ENCODE results near the gene ACSL5.

Gene ACSL5, protein sequence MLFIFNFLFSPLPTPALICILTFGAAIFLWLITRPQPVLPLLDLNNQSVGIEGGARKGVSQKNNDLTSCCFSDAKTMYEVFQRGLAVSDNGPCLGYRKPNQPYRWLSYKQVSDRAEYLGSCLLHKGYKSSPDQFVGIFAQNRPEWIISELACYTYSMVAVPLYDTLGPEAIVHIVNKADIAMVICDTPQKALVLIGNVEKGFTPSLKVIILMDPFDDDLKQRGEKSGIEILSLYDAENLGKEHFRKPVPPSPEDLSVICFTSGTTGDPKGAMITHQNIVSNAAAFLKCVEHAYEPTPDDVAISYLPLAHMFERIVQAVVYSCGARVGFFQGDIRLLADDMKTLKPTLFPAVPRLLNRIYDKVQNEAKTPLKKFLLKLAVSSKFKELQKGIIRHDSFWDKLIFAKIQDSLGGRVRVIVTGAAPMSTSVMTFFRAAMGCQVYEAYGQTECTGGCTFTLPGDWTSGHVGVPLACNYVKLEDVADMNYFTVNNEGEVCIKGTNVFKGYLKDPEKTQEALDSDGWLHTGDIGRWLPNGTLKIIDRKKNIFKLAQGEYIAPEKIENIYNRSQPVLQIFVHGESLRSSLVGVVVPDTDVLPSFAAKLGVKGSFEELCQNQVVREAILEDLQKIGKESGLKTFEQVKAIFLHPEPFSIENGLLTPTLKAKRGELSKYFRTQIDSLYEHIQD

DNA sequence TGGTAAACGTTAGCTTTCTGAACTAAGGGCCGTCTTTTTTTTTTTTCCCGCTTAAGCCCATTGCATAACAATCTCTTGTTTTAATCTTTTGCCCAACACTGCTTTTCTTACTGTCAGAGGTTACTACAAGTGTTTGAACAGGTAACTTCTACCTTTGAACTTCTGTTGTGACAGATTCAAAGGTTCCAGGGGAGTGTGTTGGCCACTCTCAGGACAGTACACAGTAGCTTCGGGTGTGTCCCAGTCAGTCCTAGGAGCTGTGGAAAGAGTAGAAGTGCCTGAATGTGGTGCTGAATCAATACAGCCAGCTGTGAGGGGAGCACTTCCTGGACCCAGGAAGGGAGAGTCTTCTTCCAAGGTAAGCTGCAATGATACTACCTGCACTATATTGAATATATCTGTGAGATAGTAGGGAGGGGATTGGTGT is at the start of gene ACSL5:
Gene ACSL5 (plus strand): TSS at position 205 of the 427 bp plus-strand sequence. CDS start 20,831 bp downstream, outside the sequence.
- no peak for FAIRE-seq
- DNase-seq (ENCODE audit: insufficient read length, low spot score): no peak

DNA sequence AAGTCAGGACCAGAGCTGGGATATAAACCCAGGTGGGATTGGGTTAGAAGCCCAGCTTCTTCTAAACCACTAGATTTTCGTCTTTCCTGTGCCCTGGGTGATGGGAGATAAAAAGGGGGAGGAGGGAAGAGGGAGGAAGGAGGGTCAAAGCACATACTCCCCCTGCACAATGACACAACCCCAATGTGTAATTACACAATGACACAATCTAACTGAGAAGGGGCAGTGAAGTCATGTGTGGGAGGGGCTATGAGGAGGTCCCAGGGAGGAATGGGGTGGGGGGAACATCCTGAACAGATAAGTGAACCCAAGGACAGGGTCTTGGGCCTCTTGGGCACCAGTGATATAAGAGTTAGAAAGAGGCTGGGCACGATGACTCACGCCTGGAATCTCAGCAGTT is 46.2 kb upstream of the ACSL5 start:
- FAIRE-seq (no peak), DNase-seq (ENCODE audit: insufficient read length, low spot score) (no peak)

- no peak for FAIRE-seq
- DNase-seq (ENCODE audit: insufficient read length, low spot score): no peak
Measured at GRCh38 chr10:112330162-112330561, 43.8 kb upstream of the ACSL5 start.

DNA sequence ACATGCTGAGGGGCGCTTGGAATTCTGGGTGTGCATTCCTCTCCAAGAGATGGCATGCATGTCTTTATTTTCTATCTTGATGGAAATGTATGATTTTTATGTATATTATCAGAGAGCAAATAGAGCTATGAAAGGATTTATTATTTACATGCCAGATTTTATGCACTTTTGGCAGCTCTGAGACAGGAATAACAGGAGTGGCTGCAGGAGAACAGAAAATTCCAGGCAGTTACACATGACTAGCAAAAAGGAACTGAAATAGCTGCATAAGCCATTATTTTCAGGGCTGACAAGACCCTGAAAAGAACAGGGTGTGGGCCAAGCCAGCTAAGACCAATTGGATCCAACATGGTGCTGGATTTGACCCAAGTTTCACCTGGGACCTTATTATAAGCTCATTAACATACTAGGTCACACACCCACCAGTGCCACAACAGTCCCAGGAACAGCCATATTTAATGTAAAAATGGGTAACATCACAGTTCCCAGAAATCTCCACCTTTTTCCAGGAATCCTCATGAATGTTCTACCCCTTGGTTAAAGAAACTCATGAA is 43.2 kb upstream of the ACSL5 start:
- DNase-seq (ENCODE audit: insufficient read length, low spot score) (no peak), FAIRE-seq (no peak)

DNA sequence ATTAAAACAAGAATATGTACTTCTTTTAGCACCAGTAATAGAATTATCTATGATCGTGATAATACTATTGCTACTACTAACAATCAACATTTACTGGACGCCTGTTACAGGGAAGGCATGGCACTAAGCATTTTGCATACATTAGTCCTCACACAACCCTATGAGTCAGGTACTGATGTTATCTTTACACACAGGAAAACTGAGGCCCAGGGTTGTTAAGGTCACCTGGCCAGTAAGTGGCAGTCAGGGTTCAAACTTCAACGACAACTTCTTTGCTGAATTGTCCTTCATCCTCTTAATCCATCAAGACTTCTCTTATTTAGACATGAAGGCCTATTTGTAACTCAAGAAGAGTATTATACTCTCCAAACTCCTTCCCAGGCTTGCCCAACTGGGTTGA is 41.9 kb upstream of the ACSL5 start:
- DNase-seq (ENCODE audit: insufficient read length, low spot score) (no peak), FAIRE-seq (no peak)

GRCh38 chr10:112332509-112333228 is 41.2 kb upstream of the ACSL5 start:
- DNase-seq (ENCODE audit: insufficient read length, low spot score) (no peak), FAIRE-seq (no peak)

- DNase-seq (ENCODE audit: insufficient read length, low spot score) (no peak), FAIRE-seq (no peak)
Measured at GRCh38 chr10:112333452-112333851, 40.5 kb upstream of the ACSL5 start.

DNA sequence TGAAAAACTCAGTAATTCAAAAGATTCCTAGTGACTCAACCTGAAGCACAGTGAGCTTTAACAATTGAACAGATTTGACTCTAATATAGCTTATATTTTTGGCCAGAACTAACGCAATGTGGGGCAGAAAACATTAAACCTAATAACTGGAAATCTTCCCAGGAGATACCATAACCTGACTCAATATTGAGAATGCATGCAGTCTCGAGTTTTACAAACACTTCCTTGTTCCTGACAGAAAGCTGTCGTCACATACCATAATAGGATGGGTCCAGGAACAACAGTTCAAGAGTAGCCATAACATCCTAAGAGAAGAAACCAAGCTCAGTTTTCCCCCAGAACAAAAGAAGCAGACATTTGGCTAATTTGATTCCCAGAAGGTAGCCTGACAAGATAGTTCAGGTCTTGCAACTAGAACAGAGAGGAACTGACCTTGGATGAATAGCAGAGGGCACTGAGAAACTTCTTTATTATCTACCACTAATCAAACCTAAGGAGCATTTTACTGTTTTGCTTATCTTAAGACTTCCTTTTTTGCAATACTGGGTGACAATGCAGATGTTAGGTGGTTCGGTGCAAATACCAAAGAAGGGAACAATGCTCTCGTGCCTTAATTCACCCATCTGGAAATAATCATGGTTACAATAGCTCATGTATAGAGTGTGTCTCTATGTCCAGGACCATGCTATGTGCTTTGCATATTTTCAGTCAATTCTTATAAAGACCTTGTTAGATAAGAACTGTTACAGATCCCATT is 38.6 kb upstream of the ACSL5 start:
- FAIRE-seq (no peak), DNase-seq (ENCODE audit: insufficient read length, low spot score) (no peak)

GRCh38 chr10:112335868-112336265 is 38.0 kb upstream of the ACSL5 start:
- no peak for FAIRE-seq
- DNase-seq (ENCODE audit: insufficient read length, low spot score): no peak

GRCh38 chr10:112336556-112337201 is 37.2 kb upstream of the ACSL5 start:
- DNase-seq (ENCODE audit: insufficient read length, low spot score): no peak
- FAIRE-seq: no peak

DNA sequence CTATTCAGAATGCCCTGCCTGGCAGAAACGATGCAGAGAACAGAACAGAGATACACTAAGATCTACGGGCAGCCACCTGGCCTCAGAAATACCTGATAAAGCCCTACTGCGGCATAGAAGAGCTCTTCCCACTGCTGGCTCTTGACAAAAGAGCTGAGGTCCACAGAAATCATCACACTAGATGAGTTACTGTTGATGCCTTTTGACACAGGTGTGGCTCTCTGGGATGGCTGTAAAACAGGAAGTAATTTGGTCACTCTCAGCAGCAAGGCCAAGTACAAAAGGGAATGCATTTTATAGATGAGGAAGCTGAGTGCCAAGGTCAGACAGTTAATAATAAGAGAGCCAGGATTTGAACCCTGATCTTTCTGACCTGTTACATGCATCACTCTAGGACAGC is 35.0 kb upstream of the ACSL5 start:
- FAIRE-seq (no peak), DNase-seq (ENCODE audit: insufficient read length, low spot score) (no peak)

- no peak for DNase-seq (ENCODE audit: insufficient read length, low spot score)
- no peak for FAIRE-seq
Measured at GRCh38 chr10:112340601-112341000, 33.3 kb upstream of the ACSL5 start.

DNA sequence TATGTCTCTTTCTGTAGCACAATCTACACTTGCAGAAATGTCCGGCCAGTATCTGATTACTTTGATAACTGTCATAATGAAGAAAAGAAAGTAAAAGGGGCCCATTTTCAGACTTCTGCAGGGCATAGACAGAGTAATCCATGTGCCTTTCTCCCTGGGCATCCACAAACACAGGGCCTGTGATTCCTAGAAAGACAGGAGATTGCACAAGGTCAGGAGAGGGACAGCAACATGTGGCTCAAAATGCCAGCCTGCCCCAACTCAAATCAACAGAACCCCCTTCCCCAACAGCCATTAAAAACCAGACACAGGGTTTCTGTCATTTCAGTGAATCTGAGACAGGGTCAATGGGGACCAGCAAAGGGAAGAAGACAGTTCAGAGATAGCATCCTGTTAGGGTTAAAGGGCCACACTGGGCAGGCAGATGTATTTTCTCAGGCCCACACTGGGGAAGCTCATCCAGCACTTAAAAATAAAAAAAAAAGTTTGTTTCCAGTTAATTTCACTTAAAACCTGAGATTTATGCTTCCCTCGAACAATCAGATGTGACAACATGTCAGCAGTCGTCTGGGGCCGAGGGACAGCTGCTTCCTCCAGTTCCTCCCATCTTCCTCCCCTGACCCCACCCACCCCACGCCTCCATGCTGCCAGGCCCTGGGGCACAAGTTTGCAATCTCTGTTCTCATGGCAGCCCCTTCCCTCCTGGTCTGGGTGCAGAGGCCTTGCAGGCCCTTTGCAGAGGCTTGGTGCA is 30.7 kb upstream of the ACSL5 start:
- FAIRE-seq: no peak

GRCh38 chr10:112344261-112344660 is 29.7 kb upstream of the ACSL5 start:
- FAIRE-seq (no peak), DNase-seq (ENCODE audit: insufficient read length, low spot score) (no peak)

More for the DNA sequence above, 30.7 kb upstream of the ACSL5 start:
- no peak for DNase-seq (ENCODE audit: insufficient read length, low spot score)

DNA sequence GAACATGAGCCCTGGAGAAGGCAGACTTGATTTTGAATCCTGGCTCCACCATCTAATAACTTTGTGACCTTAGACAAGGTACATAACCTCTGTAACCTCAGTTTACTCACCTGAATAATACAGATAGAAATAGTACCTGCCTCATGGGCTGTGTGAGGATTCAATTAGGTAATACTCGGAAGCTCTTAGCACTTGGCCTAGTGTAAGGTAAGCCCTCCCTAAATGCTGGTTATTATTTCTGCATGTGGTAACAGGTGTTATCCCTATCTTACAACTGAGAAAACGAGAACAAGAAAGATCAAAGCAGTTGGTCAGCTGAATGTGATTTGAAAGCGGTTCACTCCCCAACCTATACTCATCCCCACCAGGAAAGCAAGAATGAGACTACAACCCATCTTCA is 28.7 kb upstream of the ACSL5 start:
- no peak for FAIRE-seq
- DNase-seq (ENCODE audit: insufficient read length, low spot score): no peak

GRCh38 chr10:112345743-112346142 is 28.2 kb upstream of the ACSL5 start:
- no peak for DNase-seq (ENCODE audit: insufficient read length, low spot score)
- no peak for FAIRE-seq

DNA sequence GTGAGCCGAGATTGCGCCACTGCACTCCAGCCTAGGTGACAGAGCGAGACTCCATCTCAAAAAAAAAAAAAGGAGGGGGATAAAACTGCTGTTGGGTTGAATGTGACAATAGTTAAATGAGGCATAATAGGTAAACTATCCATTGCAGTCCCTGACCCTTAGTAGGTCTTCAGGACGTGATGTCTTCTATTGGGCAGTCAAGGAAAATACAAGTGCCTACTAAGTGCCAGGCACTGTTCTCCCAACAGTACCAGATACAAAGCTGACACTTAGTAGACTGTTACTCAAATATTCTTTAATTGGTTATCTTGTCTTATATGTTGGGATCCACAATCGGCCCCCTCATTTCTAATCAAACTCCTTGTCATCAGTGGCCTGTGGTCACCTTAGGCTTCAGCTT is 27.1 kb upstream of the ACSL5 start:
- no peak for DNase-seq (ENCODE audit: insufficient read length, low spot score)
- FAIRE-seq: no peak

- no peak for DNase-seq (ENCODE audit: insufficient read length, low spot score)
- no peak for FAIRE-seq
Measured at GRCh38 chr10:112347709-112348671, 25.9 kb upstream of the ACSL5 start.
